Sciatic nerve (tissue), 2 donors: ENCODE measurements around the gene PPP1R3C. TPM values are rescaled to one million over a fixed set of nuclear protein-coding genes. Genes with fewer than 3 reads are reported as not detected.
A peak's percentile ranks its signal among the peaks of the same experiment; 100 is the strongest.

Experiments used
- ATAC-seq: fragments of 200-7000 bp; cut with Tn5 transposase; one replicate; pipeline ENCODE4 v1.9.1; 2020; ENCODE audit warnings: mild to moderate bottlenecking, moderate library complexity
- DNase-seq: peaks from one replicate; pipeline ENCODE4 v3.0.0-alpha.2; 2020; ENCODE audit warnings: low spot score
- intact Hi-C: fragments of 100-400 bp; cut with DNase I; formaldehyde crosslinking; loops from one replicate; pipeline ENCODE4 v1.14.2; 2022
- total RNA-seq: library from RNA; stranded (reverse); fragmentation: NEBNext Ultra II Directional; extraction: Animal tissue kit (Norgen Biotek cat#: 25700); gene quantifications from one replicate; pipeline ENCODE4 v1.2.1, GENCODE V29; 2021
- donor health status: DM: no; HTN: no; CAD: no.
- donor health status: DM: no; HTN: no; CAD: no.

The PPP1R3C gene
- total RNA-seq = 10.9 TPM

DNA sequence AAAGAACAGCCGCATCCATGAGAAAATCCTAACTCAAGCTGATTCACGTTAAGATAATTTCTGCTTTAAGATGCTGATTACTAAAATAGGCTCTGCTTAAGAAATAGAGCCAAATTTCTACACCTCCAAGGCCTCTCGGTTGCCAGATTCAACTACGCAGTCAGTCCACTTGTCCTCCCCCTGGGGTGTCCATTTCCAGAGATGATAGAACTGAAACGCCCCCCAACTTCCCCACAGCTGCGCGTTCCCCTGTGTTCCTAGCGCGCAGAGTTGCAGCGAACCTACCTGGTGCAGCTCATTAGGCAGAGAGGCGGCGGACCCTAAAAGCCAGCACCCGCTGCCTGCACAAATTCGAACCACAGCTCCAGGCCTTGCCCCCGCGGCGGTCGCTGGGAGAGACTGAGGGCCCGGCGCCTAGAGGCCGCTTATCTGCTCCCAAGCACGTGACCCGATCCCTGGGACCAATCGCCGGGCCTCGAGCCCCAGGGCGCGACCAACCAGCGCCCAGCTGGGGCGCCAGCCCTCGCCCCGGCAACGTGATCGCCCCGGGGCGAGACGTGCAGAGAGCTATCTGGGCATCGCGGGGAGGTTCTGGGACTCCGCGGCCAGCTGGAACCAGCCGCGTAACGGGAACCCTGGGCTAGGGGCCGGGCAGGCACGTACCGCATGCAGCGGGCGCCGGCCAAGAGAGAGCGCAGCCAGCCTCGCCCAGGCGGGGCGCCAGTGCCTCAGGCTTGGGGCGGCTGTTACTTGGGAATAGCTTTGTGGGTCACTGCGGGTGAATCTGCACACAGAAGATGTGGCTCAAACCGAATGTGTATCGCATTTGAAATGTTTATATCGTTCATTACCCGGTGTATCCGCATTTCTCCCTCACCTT lies at the start of gene PPP1R3C:
Gene PPP1R3C, minus strand, starts transcription at position 401 of the 880 bp plus-strand sequence. Its CDS starts 102 bp downstream, at position 299.
- ATAC-seq = peak; percentile 98
- DNase-seq = peak; percentile 90
- intact Hi-C loops = loop anchor here (10.0 kb wide), 1 partner anchor 138 kb away; no protein-coding TSS in a partner anchor

- ATAC-seq (no peak), DNase-seq (no peak)
- intact Hi-C loops = no loop called here
Measured at GRCh38 chr10:91681361-91682276, 48.7 kb upstream of the PPP1R3C start.

GRCh38 chr10:91680487-91680886 lies 47.6 kb upstream of the PPP1R3C start:
- no peak for ATAC-seq
- no peak for DNase-seq
- intact Hi-C loops = no loop called here

GRCh38 chr10:91679296-91679695 lies 46.4 kb upstream of the PPP1R3C start:
- ATAC-seq (no peak), DNase-seq (no peak)
- intact Hi-C loops = no loop called here

DNA sequence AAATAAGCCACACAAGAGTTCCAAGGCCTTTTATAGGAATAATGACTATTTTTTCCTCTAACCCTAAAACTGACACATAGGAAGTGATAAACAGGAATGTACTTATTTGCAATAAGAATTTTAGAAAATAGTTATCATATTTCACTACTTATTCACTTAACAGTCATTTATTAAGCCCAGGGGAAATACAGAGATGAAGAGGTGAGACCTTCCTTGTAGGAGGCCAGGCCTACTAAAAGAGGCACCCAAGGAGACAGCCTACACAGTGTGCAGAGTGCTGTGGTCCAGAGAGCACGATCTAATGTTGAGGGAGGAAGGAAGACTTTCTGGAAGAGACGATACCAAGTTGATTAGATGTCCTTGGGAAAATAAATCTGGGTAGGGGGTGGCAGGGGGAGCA lies 45.0 kb upstream of the PPP1R3C start:
- no peak for ATAC-seq
- DNase-seq = no peak
- intact Hi-C loops = no loop called here

DNA sequence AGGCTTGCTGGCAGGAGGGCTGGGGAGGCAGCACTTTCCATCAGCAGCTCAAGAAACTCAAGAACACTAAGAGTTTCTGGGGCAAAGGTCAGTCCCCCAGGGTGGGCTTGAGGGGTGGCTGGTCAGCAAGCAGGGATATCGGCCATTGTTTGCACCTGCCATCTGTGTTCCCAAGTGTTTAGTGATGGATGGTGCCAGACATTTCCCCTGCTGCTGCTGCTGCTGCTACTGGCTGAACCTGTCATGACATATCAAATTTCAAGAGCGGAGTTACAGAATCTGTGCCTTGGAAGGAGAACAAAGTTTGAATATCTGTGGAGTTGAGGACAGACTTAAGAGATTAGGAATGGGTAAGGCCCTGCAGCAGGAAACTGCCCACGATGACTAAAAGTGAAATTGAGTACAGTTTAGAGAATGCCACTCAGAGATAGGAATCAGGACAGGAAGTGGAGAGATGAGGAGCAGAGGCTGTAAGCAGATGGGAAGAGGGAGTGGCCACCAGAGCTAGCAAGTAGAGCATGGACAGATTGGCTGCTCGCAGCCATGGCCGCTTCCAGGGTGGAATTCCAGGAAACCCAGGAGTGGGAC lies 39.2 kb upstream of the PPP1R3C start:
- ATAC-seq = no peak
- intact Hi-C loops = no loop called here
- no peak for DNase-seq

- ATAC-seq = no peak
- intact Hi-C loops = no loop called here
- no peak for DNase-seq
Measured at GRCh38 chr10:91668913-91669312, 36.0 kb upstream of the PPP1R3C start.

- ATAC-seq (no peak), DNase-seq (no peak)
- intact Hi-C loops = no loop called here
Measured at GRCh38 chr10:91665842-91666241, 33.0 kb upstream of the PPP1R3C start.

DNA sequence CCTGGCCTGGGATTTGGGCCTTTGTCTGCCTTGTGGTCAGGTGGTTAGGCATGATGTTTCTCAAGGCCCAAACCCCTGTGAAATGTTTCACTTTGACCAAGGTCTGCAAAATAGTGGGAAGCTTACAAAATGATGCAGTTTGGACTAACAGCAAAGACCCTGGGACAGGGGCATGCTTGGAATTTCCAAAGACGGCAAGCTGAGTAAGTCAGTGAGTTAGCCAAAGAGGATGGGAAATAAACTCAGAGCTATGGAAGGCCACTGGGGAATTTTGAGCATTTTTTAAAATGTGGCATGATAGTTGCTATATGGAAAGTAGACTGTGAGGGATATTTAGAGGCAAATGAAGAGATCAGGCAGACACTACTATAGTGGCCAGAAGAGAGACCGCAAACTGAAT lies 31.6 kb upstream of the PPP1R3C start:
- DNase-seq = no peak
- ATAC-seq = no peak
- intact Hi-C loops = no loop called here

- intact Hi-C loops = no loop called here
- no peak for DNase-seq
- ATAC-seq = no peak
Measured at GRCh38 chr10:91662993-91663392, 30.1 kb upstream of the PPP1R3C start.

DNA sequence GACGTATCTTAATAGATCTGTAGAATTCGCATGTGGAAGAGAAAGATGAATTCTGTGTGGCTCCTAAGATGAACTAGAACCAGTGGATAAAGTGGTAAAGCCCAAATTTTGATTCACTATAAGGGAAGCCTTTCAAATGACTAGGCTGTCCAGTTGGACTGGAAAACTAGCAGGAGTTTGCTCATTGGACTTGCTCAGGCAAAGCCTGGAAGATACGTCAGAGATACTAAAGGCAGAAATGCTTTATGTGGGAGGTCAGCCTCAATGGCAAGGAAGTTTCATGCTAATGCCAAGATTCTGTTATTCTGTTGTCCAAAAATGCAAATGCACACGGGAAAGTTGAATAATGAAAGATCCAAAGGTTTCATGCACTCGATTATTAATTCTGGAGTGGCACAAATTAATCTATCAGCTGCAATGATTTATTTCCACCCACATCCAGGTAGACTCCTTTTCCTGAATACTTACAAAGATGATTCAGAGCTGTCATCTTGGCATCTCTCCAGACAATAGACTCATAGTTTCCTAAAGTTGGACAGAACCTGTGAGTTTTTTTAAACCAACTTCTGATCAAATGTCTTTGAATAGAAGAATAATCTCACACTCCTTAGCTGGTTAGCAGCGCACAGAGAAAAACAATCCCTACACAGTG lies 20.5 kb upstream of the PPP1R3C start:
- ATAC-seq (no peak), DNase-seq (no peak)
- intact Hi-C loops = no loop called here

DNA sequence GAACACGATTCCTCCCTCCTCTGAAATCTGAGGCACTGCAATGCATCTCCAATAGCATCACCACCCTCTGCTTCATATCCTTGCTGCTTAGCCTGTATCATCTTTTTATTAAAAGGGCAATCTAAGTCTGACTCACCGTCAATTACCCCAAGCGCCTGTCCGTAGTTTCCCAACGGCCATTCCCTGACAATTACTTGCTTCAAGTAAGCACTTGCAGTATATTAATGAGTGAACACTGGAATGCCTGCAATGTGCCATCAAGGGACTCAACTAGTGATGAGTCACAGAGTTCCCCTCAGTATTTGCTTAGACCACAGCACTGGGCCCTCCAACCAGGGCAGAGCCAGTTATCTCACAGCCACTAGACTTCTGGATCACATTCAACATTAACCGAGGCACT lies 19.5 kb upstream of the PPP1R3C start:
- DNase-seq = no peak
- intact Hi-C loops = no loop called here
- no peak for ATAC-seq

- no peak for DNase-seq
- no peak for ATAC-seq
- intact Hi-C loops = no loop called here
Measured at GRCh38 chr10:91643700-91644099, 10.8 kb upstream of the PPP1R3C start.

- no peak for ATAC-seq
- intact Hi-C loops = no loop called here
- DNase-seq = no peak
Measured at GRCh38 chr10:91642831-91643692, 10.2 kb upstream of the PPP1R3C start.

- no peak for DNase-seq
- ATAC-seq = no peak
- intact Hi-C loops = loop anchor here (10.0 kb wide), 1 partner anchor 142 kb away; no protein-coding TSS in a partner anchor
Measured at GRCh38 chr10:91636892-91637291, 4.0 kb upstream of the PPP1R3C start.

DNA sequence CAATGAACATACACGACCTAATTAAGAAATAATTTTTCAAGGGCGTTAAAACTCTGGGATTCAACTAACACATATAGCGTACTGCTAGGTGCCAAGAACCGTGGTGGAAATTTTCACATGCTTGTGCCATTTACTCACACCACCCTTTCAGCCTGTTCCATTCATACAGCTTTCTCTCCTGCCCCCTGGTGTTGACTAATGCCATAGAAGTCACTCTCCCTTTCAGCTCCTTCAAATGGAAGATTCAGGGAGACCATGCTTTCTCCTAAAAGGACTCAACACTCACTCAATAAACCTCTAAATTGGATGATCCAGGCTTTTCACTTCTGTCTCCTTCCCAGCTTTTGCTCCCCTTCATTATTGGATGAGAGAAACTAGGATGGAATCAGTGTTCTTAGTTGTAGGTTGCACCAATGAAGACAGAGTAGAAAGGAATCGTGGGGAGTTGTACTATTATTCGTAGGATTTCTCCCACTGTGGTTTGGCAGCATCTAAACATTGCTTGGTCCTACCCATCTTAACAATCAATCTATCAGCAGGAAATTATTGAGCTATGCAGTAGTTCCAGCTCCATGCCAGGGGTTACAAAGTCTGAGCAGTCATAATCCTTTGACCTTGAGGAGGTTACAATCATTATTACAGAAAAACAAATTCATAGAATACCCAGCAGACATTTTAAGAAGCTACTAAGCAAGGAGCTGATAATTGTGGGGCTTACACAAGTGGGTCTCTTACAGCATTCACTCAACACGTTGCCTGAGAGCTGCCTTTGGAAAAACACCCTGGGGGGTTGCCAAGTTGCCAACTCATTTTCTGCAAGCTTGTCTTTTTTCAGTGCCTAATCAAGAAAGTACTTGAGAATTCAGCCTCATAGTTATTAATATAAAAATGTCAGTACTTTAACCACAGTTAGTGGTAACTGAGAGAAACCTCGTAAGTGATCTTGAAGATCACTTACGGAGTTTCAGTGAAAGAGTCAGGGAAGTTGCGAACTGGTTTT lies 2.8 kb upstream of the PPP1R3C start:
- intact Hi-C loops = loop anchor here (10.0 kb wide), 1 partner anchor 141 kb away; no protein-coding TSS in a partner anchor
- ATAC-seq = peak; percentile 68
- DNase-seq = peak; percentile 76

GRCh38 chr10:91634898-91635297 lies 2.0 kb upstream of the PPP1R3C start:
- ATAC-seq = no peak
- intact Hi-C loops = loop anchor here (10.0 kb wide), 1 partner anchor 140 kb away; no protein-coding TSS in a partner anchor

More at GRCh38 chr10:91634898-91635297, 2.0 kb upstream of the PPP1R3C start:
- DNase-seq = no peak
